Subcutaneous adipose tissue (tissue), 4 donors: Measurements from ENCODE around the gene ADIG. TPM values are rescaled to one million over a fixed set of nuclear protein-coding genes. Genes with fewer than 3 reads are reported as not detected.

Experiments
- CTCF ChIP-seq: fragments of 450-650 bp; IDR thresholded peaks from one replicate; pipeline ENCODE4 v1.5.1; 2016; ENCODE audit warnings: low read depth, mild to moderate bottlenecking, control low read depth, antibody characterized with exemption, moderate library complexity
- total RNA-seq, 4 donors: library from RNA; depleted of rRNA; stranded (reverse); fragments of >200 nt; gene quantifications; one replicate each; pipeline ENCODE4 v1.1.0, GENCODE V29; 2016

ADIG gene
- total RNA-seq, 4 donors from 2014 or later = not detected

GRCh38 chr20:38623061-38623460 lies 42.1 kb downstream of the ADIG start:
- TF ChIP-seq CTCF = no peak

- no peak for TF ChIP-seq CTCF
Observed at GRCh38 chr20:38624084-38624483, 43.1 kb downstream of the ADIG start.

- no peak for TF ChIP-seq CTCF
Observed at GRCh38 chr20:38625896-38626295, 44.9 kb downstream of the ADIG start.

GRCh38 chr20:38626921-38627659 lies 46.1 kb downstream of the ADIG start:
- TF ChIP-seq CTCF = no peak

- TF ChIP-seq CTCF = no peak
Observed at GRCh38 chr20:38628580-38629470, 47.8 kb downstream of the ADIG start.

GRCh38 chr20:38629979-38630378 lies 49.0 kb downstream of the ADIG start:
- no peak for TF ChIP-seq CTCF

GRCh38 chr20:38630727-38631126 lies 49.7 kb downstream of the ADIG start:
- TF ChIP-seq CTCF = no peak
